Measurements from ENCODE around the gene MYD88. TPM values are rescaled to one million over a fixed set of nuclear protein-coding genes. Genes with fewer than 3 reads are reported as not detected.

Gene MYD88
- total and polyA plus RNA-seq, 9 of the 15 experiments (the other 6 are each of a cell fraction or from before 2014, with no cell fraction given) = 3.2 to 47.3 (median 27.6) TPM

DNA sequence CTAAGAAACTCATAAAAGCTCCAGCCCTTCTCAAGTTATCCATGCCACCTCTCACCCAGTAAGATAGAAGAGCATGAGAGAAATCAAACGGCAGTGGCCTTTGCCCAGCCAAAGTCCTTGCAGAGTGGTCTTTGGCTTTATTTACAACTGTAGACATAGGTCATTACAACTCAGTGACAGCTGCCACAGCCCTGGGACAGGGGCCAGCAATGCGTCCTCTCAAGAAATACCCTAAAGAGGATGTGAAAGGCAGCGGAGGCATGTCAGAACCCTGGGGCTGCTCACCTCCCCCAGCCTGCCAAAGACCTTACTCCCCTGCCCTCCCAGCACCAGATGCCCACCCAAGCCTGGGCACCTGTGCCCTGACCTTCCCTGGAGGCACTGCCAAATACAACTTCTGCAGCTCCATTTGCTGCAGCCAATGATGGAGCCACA is 7.8 kb upstream of the MYD88 start:
- Histone ChIP-seq H3K4me1 (replicated peaks in 1 of 2; ENCODE audit: control insufficient read depth in 2 of 2, insufficient read depth in 2 of 2, low read length in 2 of 2) (peaks cover 0 to 1% of the 10 kb centered on the region in 2 experiments; a peak in 1 of 5 replicates), H3K4me2 (ENCODE audit: insufficient read depth, low read length) (no peak overlapping the region), H4K20me1 (replicated peaks; ENCODE audit: control insufficient read depth, insufficient read depth, low read length) (peaks cover 4% of the 10 kb centered on the region; the same call in 1 of the 2 replicates), H3K27ac (ENCODE audit: extremely low read depth, low read depth, low read length) (no peak overlapping the region), H3K9me1 (ENCODE audit: control insufficient read depth, insufficient read depth, low read length) (no peaks in the 10 kb centered on the region), H3K9ac (ENCODE audit: insufficient read depth in 1 of 2, low read depth in 2 of 2, low read length in 2 of 2) (peak overlapping the region in 1 of 2 experiments; percentile 22; a peak in 1 of 4 replicates), H3K4me3 (no peak overlapping the region), H3K9me3 (replicated peaks; ENCODE audit: control insufficient read depth, insufficient read depth, low read depth, low read length) (no peaks in the 10 kb centered on the region), H3K79me2 (ENCODE audit: control insufficient read depth, insufficient read depth, low read length) (peaks cover 7% of the 10 kb centered on the region), H3K27me3 (ENCODE audit: control insufficient read depth in 2 of 2, insufficient read depth in 2 of 2, low read length in 2 of 2) (no peaks in the 10 kb centered on the region), H2AFZ (ENCODE audit: low read depth, low read length) (no peak overlapping the region), H3K36me3 (ENCODE audit: control insufficient read depth, insufficient read depth, low read length) (peaks cover 96% of the 10 kb centered on the region)
- in situ Hi-C loops (cut with MboI) (loop anchor here (10.0 kb wide), 2 partner anchors 214 to 344 kb away; partner anchors contain the start of gene XYLB), intact Hi-C loops (cut with micrococcal nuclease) (loop anchor here (1.0 to 10.0 kb wide), 4 partner anchors 94 to 524 kb away; partner anchors contain the start of gene SLC22A14)
- ChIA-PET POLR2A (interaction anchor here (0.6 to 1.5 kb wide), 6 partner anchors 9 to 194 kb away, joined by 3 to 5 read pairs (median 4); partner anchors contain the start of gene OXSR1), CTCF (ENCODE audit: low intra/inter-chr PET ratio) (no interaction called here)
- TF ChIP-seq FOXP1 (CRISPR knock-in tag; IDR thresholded peaks at IDR 0.05) (peak; percentile 44; the same call in 1 of the 2 replicates), SUPT5H (IDR thresholded peaks at IDR 0.05) (no peak)
- no TSS peak for BruUV-seq (replicated peaks)
- FAIRE-seq (no peak), ATAC-seq (no peak), DNase-seq (ENCODE audit: extremely low read depth in 1 of 4, low spot score in 3 of 4) (no peak)
- 92% methylated on average over 3 of the region's 3 CpGs for WGBS (ENCODE audit: insufficient coverage, low coverage, missing lambda C conversion rate)

DNA sequence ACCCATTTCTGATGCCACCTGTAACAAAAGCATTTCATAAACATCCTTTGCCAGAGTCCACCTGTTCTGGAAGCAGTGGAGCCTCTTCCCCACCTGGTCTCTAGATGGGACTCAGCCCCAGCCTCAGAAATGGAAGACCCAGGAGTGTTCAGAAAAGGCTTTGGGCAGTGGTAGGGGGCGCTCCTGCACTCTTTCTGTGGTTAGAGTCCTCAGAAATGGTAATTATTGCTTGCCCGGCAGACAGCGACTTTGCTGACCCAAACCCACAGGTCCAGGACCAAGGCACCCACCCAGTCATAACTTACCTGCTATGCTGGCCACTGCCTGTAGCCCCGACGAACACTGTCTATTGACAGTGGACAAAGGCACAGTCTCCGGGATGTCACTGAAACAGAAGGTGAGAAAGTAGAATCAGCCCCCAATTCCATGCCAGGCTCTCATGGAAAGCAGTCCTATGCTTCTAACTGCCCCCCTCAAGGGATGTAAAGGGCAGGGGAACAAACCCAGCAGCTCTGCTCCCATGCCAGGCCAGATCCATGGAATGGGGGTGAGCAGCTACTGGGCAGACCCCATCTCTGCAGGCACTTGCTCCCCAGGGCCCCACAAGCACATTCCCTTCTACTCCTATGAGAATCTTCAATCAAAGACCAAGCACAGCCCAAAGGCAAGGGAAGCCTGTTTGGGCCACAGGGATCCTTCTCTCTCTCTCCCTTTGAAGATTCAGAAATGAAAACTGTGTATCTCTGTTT is 6.7 kb upstream of the MYD88 start:
- Histone ChIP-seq H2AFZ (ENCODE audit: low read depth, low read length) (no peak overlapping the region), H3K36me3 (ENCODE audit: control insufficient read depth, insufficient read depth, low read length) (peaks cover 86% of the 10 kb centered on the region), H4K20me1 (replicated peaks; ENCODE audit: control insufficient read depth, insufficient read depth, low read length) (peaks cover 4% of the 10 kb centered on the region; the same call in 1 of the 2 replicates), H3K27me3 (ENCODE audit: control insufficient read depth in 2 of 2, insufficient read depth in 2 of 2, low read length in 2 of 2) (no peaks in the 10 kb centered on the region), H3K4me2 (ENCODE audit: insufficient read depth, low read length) (no peak overlapping the region), H3K27ac (ENCODE audit: extremely low read depth, low read depth, low read length) (no peak overlapping the region), H3K9ac (ENCODE audit: insufficient read depth in 1 of 2, low read depth in 2 of 2, low read length in 2 of 2) (no peak overlapping the region), H3K79me2 (ENCODE audit: control insufficient read depth, insufficient read depth, low read length) (peaks cover 19% of the 10 kb centered on the region), H3K9me3 (replicated peaks; ENCODE audit: control insufficient read depth, insufficient read depth, low read depth, low read length) (no peaks in the 10 kb centered on the region), H3K4me3 (no peak overlapping the region), H3K9me1 (ENCODE audit: control insufficient read depth, insufficient read depth, low read length) (no peaks in the 10 kb centered on the region), H3K4me1 (replicated peaks in 1 of 2; ENCODE audit: control insufficient read depth in 2 of 2, insufficient read depth in 2 of 2, low read length in 2 of 2) (peaks cover 4 to 6% of the 10 kb centered on the region in 2 experiments; a peak in 2 of 5 replicates)
- ATAC-seq (peak; percentile 87), DNase-seq (ENCODE audit: extremely low read depth in 1 of 4, low spot score in 3 of 4) (peak; percentile 69 to 82 (median 70)), FAIRE-seq (peak; percentile 92)
- WGBS (ENCODE audit: insufficient coverage, low coverage, missing lambda C conversion rate) = 37% methylated on average over 6 of the region's 6 CpGs
- intact Hi-C loops (cut with micrococcal nuclease) (loop anchor here (1.0 to 10.0 kb wide), 4 partner anchors 93 to 523 kb away; partner anchors contain the start of gene SLC22A14), in situ Hi-C loops (cut with MboI) (loop anchor here (10.0 kb wide), 2 partner anchors 213 to 343 kb away; partner anchors contain the start of gene XYLB)
- CTCF ChIA-PET (ENCODE audit: low intra/inter-chr PET ratio) = no interaction called here
- no TSS peak for BruUV-seq (replicated peaks)
- POLR2A ChIA-PET = interaction anchor here (0.8 to 1.5 kb wide), 3 partner anchors 8 to 35 kb away, joined by 3 read pairs; no protein-coding TSS in a partner anchor
- no peak for TF ChIP-seq RBM34 (IDR thresholded peaks at IDR 0.05; ENCODE audit: borderline replicate concordance, insufficient read depth, low read length)
- TF ChIP-seq ZNF830 (CRISPR knock-in tag; IDR thresholded peaks at IDR 0.05) = no peak
- TF ChIP-seq, protein P1, sequence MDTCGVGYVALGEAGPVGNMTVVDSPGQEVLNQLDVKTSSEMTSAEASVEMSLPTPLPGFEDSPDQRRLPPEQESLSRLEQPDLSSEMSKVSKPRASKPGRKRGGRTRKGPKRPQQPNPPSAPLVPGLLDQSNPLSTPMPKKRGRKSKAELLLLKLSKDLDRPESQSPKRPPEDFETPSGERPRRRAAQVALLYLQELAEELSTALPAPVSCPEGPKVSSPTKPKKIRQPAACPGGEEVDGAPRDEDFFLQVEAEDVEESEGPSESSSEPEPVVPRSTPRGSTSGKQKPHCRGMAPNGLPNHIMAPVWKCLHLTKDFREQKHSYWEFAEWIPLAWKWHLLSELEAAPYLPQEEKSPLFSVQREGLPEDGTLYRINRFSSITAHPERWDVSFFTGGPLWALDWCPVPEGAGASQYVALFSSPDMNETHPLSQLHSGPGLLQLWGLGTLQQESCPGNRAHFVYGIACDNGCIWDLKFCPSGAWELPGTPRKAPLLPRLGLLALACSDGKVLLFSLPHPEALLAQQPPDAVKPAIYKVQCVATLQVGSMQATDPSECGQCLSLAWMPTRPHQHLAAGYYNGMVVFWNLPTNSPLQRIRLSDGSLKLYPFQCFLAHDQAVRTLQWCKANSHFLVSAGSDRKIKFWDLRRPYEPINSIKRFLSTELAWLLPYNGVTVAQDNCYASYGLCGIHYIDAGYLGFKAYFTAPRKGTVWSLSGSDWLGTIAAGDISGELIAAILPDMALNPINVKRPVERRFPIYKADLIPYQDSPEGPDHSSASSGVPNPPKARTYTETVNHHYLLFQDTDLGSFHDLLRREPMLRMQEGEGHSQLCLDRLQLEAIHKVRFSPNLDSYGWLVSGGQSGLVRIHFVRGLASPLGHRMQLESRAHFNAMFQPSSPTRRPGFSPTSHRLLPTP (IDR thresholded peaks at IDR 0.05; ENCODE audit: borderline replicate concordance, extremely low read depth, insufficient read length) = no peak
- TF ChIP-seq ZNF274 (IDR thresholded peaks at IDR 0.05; ENCODE audit: borderline replicate concordance, low read depth, low read length) = no peak
- no peak for TF ChIP-seq GTF2E2 (tag; IDR thresholded peaks at IDR 0.05)
- no peak for TF ChIP-seq CREBBP (IDR thresholded peaks at IDR 0.05; ENCODE audit: low read depth, low read length)
- TF ChIP-seq, protein P2, sequence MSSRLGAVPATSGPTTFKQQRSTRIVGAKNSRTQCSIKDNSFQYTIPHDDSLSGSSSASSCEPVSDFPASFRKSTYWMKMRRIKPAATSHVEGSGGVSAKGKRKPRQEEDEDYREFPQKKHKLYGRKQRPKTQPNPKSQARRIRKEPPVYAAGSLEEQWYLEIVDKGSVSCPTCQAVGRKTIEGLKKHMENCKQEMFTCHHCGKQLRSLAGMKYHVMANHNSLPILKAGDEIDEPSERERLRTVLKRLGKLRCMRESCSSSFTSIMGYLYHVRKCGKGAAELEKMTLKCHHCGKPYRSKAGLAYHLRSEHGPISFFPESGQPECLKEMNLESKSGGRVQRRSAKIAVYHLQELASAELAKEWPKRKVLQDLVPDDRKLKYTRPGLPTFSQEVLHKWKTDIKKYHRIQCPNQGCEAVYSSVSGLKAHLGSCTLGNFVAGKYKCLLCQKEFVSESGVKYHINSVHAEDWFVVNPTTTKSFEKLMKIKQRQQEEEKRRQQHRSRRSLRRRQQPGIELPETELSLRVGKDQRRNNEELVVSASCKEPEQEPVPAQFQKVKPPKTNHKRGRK (tag; IDR thresholded peaks at IDR 0.05) = no peak
